HepG2 (cell line): Measurements from ENCODE around the gene IFT88.

Source experiments
- ARNT2 ChIP-seq: sonication (generic); formaldehyde crosslinking; IDR thresholded peaks from 2 replicates; pipeline ENCODE4 v1.8.0; 2022; ENCODE audit warnings: mild to moderate bottlenecking, low read depth, missing genetic modification reagents, moderate library complexity
- CCAR2 ChIP-seq: fragments of 200-400 bp; formaldehyde crosslinking; optimal IDR thresholded peaks from 2 replicates; pipeline ENCODE3; 2018; ENCODE audit warnings: low read depth, mild to moderate bottlenecking, low read length, moderate library complexity
- FOXK1 ChIP-seq: sonication (generic); formaldehyde crosslinking; IDR thresholded peaks from 2 replicates; pipeline ENCODE4 v1.4.0; 2020; ENCODE audit warnings: low read depth, missing genetic modification reagents, borderline replicate concordance
- GLI4 ChIP-seq: sonication (generic); formaldehyde crosslinking; IDR thresholded peaks from 2 replicates; pipeline ENCODE4 v1.5.1; 2020; ENCODE audit warnings: missing genetic modification reagents, mild to moderate bottlenecking, moderate library complexity, borderline replicate concordance
- MAFG ChIP-seq: sonication (generic); formaldehyde crosslinking; IDR thresholded peaks from 2 replicates; pipeline ENCODE4 v1.5.1; 2020; ENCODE audit warnings: mild to moderate bottlenecking, missing genetic modification reagents
- MTA1 ChIP-seq: sonication (generic); formaldehyde crosslinking; IDR thresholded peaks from 2 replicates; pipeline ENCODE4 v1.4.0; 2020; ENCODE audit warnings: missing genetic modification reagents, mild to moderate bottlenecking, borderline replicate concordance
- NR2F6 ChIP-seq, 2 experiments: IDR thresholded peaks; 2 replicates each; pipeline ENCODE4 v1.6.1; 2016; ENCODE audit warnings: antibody characterized with exemption in 1 of 2, mild to moderate bottlenecking in 1 of 2
- POLR2A ChIP-seq, 2 experiments: IDR thresholded peaks; 2 replicates each; pipeline ENCODE4 v1.6.1; 2011; ENCODE audit warnings: low read depth in 2 of 2, low read length in 2 of 2, mild to moderate bottlenecking in 1 of 2, moderate library complexity in 1 of 2; ENCODE audit not compliant: insufficient read depth in 1 of 2
- SIN3A ChIP-seq: IDR thresholded peaks from 2 replicates; pipeline ENCODE4 v1.6.1; 2011; ENCODE audit warnings: low read depth, mild to moderate bottlenecking, control low read depth, low read length, borderline replicate concordance
- SIX4 ChIP-seq: sonication (generic); formaldehyde crosslinking; IDR thresholded peaks from 2 replicates; pipeline ENCODE4 v1.4.0; 2020; ENCODE audit warnings: missing genetic modification reagents
- SMAD1 ChIP-seq: sonication (generic); formaldehyde crosslinking; IDR thresholded peaks from 2 replicates; pipeline ENCODE4 v1.4.0; 2020; ENCODE audit warnings: missing genetic modification reagents, low read depth, mild to moderate bottlenecking, borderline replicate concordance
- ZFYVE20 ChIP-seq: sonication (generic); formaldehyde crosslinking; IDR thresholded peaks from 2 replicates; pipeline ENCODE4 v1.8.0; 2023; ENCODE audit warnings: low read depth, mild to moderate bottlenecking, moderate library complexity, missing genetic modification reagents, borderline replicate concordance
- ZMAT3 ChIP-seq: sonication (generic); formaldehyde crosslinking; conservative IDR thresholded peaks from 2 replicates; pipeline ENCODE4 v1.7.0; 2021; ENCODE audit warnings: missing genetic modification reagents

DNA sequence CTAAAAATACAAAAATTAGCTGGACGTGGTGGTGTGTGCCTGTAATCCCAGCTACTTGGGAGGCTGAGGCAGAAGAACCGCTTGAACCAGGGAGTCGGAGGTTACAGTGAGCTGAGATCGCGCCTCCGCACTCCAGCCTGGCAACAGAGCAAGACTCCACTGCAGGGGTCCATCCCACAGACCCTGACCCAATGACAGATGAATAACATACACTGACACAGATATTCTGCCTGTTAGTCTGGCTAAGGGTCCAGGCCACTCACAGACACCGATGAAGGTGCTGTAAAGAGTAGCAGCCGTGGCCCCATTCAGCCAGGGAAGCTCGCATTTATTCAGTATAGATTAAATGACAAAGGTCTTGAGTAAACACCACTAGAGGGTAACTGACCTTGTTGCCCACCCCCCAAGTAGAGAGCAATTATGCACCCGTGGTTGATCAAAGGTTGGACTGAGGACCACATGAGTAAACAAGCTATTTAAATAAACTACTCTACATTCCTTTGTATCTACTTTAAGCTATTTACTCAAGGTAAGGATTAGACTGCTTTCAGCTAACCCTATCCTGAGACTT lies 32.8 kb upstream of the IFT88 start:
- peak; percentile 65; the same call in 1 of the 2 replicates for TF ChIP-seq NR2F6 (IDR thresholded peaks at IDR 0.05)
- TF ChIP-seq NR2F6 (CRISPR knock-in tag; IDR thresholded peaks at IDR 0.05), result 0 out of 2 replicates have a peak, but pooled peaks have one; percentile 20
- TF ChIP-seq SIN3A, result no peak
- no peak for TF ChIP-seq MTA1
- TF ChIP-seq POLR2A (IDR thresholded peaks at IDR 0.05; ENCODE audit: insufficient read depth in 1 of 2, low read depth in 2 of 2, low read length in 2 of 2), result no peak
- TF ChIP-seq MAFG (CRISPR knock-in tag), result no peak
- no peak for TF ChIP-seq FOXK1 (CRISPR knock-in tag)
- TF ChIP-seq GLI4 (CRISPR knock-in tag), result no peak
- no peak for TF ChIP-seq ZMAT3 (CRISPR knock-in tag)
- TF ChIP-seq CCAR2, result no peak
- no peak for TF ChIP-seq SIX4
- no peak for TF ChIP-seq ARNT2 (CRISPR knock-in tag)
- no peak for TF ChIP-seq ZFYVE20 (CRISPR knock-in tag)
- TF ChIP-seq SMAD1 (CRISPR knock-in tag), result no peak
